ENCODE measurements around the gene SPATA1. TPM values are rescaled to one million over a fixed set of nuclear protein-coding genes. Genes with fewer than 3 reads are reported as not detected.

SPATA1 gene
- total and polyA plus RNA-seq, 9 of the 15 experiments (the other 6 are each of a cell fraction or from before 2014, with no cell fraction given) = 0.79 to 2.9 (median 1.5) TPM

GRCh38 chr1:84506729-84507453, 705 bp downstream of the SPATA1 start (continued):
- TF ChIP-seq MGA (IDR thresholded peaks at IDR 0.05) = peak; percentile 18; the same call in 1 of the 2 replicates
- peak; percentile 94 for TF ChIP-seq ZBTB17 (CRISPR knock-in tag; IDR thresholded peaks at IDR 0.05)
- no peak for TF ChIP-seq MTF1 (CRISPR knock-in tag; IDR thresholded peaks at IDR 0.05; ENCODE audit: borderline replicate concordance)
- TF ChIP-seq, protein P1, sequence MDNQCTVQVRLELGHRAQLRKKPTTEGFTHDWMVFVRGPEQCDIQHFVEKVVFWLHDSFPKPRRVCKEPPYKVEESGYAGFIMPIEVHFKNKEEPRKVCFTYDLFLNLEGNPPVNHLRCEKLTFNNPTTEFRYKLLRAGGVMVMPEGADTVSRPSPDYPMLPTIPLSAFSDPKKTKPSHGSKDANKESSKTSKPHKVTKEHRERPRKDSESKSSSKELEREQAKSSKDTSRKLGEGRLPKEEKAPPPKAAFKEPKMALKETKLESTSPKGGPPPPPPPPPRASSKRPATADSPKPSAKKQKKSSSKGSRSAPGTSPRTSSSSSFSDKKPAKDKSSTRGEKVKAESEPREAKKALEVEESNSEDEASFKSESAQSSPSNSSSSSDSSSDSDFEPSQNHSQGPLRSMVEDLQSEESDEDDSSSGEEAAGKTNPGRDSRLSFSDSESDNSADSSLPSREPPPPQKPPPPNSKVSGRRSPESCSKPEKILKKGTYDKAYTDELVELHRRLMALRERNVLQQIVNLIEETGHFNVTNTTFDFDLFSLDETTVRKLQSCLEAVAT (IDR thresholded peaks at IDR 0.05) = peak in 1 of 2 experiments; percentile 98; a peak in 2 of 4 replicates
- TF ChIP-seq, protein P2, sequence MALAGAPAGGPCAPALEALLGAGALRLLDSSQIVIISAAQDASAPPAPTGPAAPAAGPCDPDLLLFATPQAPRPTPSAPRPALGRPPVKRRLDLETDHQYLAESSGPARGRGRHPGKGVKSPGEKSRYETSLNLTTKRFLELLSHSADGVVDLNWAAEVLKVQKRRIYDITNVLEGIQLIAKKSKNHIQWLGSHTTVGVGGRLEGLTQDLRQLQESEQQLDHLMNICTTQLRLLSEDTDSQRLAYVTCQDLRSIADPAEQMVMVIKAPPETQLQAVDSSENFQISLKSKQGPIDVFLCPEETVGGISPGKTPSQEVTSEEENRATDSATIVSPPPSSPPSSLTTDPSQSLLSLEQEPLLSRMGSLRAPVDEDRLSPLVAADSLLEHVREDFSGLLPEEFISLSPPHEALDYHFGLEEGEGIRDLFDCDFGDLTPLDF (CRISPR knock-in tag; IDR thresholded peaks at IDR 0.05) = no peak
- peak; percentile 7; the same call in 1 of the 2 replicates for TF ChIP-seq STAT5A (IDR thresholded peaks at IDR 0.05; ENCODE audit: borderline replicate concordance, low read length)
- TF ChIP-seq DPF2 (IDR thresholded peaks at IDR 0.05) = 0 out of 2 replicates have a peak, but pooled peaks have one; percentile 8
- 0 out of 2 replicates have a peak, but pooled peaks have one; percentile 9 for TF ChIP-seq CBFA2T3 (IDR thresholded peaks at IDR 0.05)
- peak; percentile 0; the same call in 1 of the 2 replicates for TF ChIP-seq PHF8 (IDR thresholded peaks at IDR 0.05; ENCODE audit: borderline replicate concordance, low read length)
- TF ChIP-seq STAG1 (CRISPR knock-in tag; IDR thresholded peaks at IDR 0.05; ENCODE audit: borderline replicate concordance) = no peak
- 0 out of 4 replicates have a peak, but pooled peaks of 1 of the 2 experiments have one; percentile 9 for TF ChIP-seq FOXK2 (conservative IDR thresholded peaks at IDR 0.05 in 1 of 2, IDR thresholded peaks at IDR 0.05 in 1 of 2; ENCODE audit: low read depth in 2 of 2)
